ENCODE measurements around the gene PRELID3B.

Gene PRELID3B

GRCh38 chr20:58986286-58986967 is 56.2 kb downstream of the PRELID3B start:
- DNase-seq (ENCODE audit: low read depth) = no peak
- TF ChIP-seq, protein P1, sequence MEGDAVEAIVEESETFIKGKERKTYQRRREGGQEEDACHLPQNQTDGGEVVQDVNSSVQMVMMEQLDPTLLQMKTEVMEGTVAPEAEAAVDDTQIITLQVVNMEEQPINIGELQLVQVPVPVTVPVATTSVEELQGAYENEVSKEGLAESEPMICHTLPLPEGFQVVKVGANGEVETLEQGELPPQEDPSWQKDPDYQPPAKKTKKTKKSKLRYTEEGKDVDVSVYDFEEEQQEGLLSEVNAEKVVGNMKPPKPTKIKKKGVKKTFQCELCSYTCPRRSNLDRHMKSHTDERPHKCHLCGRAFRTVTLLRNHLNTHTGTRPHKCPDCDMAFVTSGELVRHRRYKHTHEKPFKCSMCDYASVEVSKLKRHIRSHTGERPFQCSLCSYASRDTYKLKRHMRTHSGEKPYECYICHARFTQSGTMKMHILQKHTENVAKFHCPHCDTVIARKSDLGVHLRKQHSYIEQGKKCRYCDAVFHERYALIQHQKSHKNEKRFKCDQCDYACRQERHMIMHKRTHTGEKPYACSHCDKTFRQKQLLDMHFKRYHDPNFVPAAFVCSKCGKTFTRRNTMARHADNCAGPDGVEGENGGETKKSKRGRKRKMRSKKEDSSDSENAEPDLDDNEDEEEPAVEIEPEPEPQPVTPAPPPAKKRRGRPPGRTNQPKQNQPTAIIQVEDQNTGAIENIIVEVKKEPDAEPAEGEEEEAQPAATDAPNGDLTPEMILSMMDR (IDR thresholded peaks at IDR 0.05; ENCODE audit: insufficient read depth, low read depth, low read length, missing control alignments) = no peak
- no peak overlapping the region for H3K4me3 ChIP-seq (ENCODE audit: low read depth, low read length)

- H3K4me3 ChIP-seq (ENCODE audit: low read depth, low read length) = no peak overlapping the region
- TF ChIP-seq, protein P1 (IDR thresholded peaks at IDR 0.05; ENCODE audit: insufficient read depth, low read depth, low read length, missing control alignments) = no peak
- DNase-seq (ENCODE audit: low read depth) = no peak
These were observed 56.9 kb downstream of the PRELID3B start for GRCh38 chr20:58985656-58986055.

DNA sequence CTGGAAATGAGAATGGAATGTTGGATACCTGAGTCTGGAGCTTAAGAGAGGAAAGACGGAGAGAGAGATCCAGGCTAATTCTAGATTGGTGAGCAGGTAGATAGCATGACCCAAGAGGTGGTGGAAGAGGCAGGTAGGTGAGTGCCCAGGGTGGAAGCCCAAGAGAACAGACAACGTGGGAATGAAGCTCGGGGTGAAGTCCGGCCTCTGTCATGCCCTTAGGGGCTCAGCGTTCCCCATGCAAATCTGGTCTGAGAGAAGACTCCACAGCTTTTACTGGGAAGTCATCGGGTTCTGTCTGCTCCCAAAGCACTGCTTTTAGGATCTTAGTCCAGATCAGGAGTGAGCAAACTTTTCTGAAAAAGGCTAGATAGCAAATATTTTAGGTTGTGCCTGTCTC is 57.9 kb downstream of the PRELID3B start:
- TF ChIP-seq, protein P1 (IDR thresholded peaks at IDR 0.05; ENCODE audit: insufficient read depth, low read depth, low read length, missing control alignments) = no peak
- H3K4me3 ChIP-seq (ENCODE audit: low read depth, low read length) = no peak overlapping the region
- no peak for DNase-seq (ENCODE audit: low read depth)

All from GM12865 (cell line).